Measurements from ENCODE around the gene FAM200B.

DNA sequence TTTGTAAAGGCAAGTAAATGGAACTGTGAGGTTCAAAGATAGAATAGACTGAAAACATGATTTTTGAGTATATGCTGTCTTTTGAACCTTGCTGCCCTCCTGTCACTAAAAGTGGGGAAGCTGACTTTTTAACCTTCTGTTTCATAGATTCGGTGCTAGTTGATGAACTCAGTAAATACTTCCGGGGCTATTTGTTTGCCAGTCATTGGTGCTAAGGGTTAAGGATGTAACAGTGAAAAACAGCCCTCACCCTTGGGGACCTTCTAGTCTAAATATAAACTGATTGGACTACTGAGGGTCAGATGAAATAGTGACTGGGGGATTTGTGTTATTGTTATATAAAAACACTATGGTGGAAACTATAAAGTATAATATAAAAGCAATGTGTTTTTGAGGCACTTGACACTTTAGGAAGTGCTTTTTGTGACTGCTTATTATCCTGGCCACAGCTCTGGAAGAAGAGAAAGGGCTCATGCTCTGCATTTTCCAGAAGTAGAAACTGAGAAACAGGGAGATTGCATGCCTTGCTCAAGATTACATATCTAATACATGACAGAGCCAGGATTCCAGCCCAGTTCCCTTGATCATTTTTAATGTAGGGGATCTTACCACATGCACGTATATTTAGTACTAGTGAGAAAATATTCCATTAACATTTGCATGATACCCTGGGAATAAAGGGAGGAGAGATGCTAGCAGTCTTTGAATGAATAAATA is 25.2 kb downstream of the FAM200B start:
- TF ChIP-seq TAF1 (IDR thresholded peaks at IDR 0.05; ENCODE audit: low read depth) (no peak), EP300 (IDR thresholded peaks at IDR 0.05; ENCODE audit: borderline replicate concordance) (no peak), RAD21 (IDR thresholded peaks at IDR 0.05; ENCODE audit: low read depth) (no peak), NFIC (IDR thresholded peaks at IDR 0.05) (no peak), FOXM1 (IDR thresholded peaks at IDR 0.05; ENCODE audit: borderline replicate concordance, low read depth) (no peak), TCF12 (IDR thresholded peaks at IDR 0.05; ENCODE audit: low read depth) (no peak), CREB1 (IDR thresholded peaks at IDR 0.05; ENCODE audit: low read depth) (no peak)
- TF ChIP-seq, protein P1, sequence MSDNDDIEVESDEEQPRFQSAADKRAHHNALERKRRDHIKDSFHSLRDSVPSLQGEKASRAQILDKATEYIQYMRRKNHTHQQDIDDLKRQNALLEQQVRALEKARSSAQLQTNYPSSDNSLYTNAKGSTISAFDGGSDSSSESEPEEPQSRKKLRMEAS (IDR thresholded peaks at IDR 0.05) = no peak
- TF ChIP-seq, protein P2, sequence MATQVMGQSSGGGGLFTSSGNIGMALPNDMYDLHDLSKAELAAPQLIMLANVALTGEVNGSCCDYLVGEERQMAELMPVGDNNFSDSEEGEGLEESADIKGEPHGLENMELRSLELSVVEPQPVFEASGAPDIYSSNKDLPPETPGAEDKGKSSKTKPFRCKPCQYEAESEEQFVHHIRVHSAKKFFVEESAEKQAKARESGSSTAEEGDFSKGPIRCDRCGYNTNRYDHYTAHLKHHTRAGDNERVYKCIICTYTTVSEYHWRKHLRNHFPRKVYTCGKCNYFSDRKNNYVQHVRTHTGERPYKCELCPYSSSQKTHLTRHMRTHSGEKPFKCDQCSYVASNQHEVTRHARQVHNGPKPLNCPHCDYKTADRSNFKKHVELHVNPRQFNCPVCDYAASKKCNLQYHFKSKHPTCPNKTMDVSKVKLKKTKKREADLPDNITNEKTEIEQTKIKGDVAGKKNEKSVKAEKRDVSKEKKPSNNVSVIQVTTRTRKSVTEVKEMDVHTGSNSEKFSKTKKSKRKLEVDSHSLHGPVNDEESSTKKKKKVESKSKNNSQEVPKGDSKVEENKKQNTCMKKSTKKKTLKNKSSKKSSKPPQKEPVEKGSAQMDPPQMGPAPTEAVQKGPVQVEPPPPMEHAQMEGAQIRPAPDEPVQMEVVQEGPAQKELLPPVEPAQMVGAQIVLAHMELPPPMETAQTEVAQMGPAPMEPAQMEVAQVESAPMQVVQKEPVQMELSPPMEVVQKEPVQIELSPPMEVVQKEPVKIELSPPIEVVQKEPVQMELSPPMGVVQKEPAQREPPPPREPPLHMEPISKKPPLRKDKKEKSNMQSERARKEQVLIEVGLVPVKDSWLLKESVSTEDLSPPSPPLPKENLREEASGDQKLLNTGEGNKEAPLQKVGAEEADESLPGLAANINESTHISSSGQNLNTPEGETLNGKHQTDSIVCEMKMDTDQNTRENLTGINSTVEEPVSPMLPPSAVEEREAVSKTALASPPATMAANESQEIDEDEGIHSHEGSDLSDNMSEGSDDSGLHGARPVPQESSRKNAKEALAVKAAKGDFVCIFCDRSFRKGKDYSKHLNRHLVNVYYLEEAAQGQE (IDR thresholded peaks at IDR 0.05; ENCODE audit: low read depth) = no peak
- TF ChIP-seq, protein P3, sequence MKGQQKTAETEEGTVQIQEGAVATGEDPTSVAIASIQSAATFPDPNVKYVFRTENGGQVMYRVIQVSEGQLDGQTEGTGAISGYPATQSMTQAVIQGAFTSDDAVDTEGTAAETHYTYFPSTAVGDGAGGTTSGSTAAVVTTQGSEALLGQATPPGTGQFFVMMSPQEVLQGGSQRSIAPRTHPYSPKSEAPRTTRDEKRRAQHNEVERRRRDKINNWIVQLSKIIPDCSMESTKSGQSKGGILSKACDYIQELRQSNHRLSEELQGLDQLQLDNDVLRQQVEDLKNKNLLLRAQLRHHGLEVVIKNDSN (IDR thresholded peaks at IDR 0.05) = no peak
